PC-3 (cell line): ENCODE results near the gene KCNJ9.

ENCODE experiments used
- CTCF ChIP-seq: fragments of 300-600 bp; sonication (generic); conservative IDR thresholded peaks from 2 replicates; pipeline ENCODE4 v1.5.1; 2017; ENCODE audit warnings: antibody characterized with exemption, low read depth, mild to moderate bottlenecking, low read length
- EZH2 ChIP-seq: fragments of 300-600 bp; sonication (generic); IDR thresholded peaks from one replicate; pipeline ENCODE4 v1.6.1; 2017; ENCODE audit warnings: antibody characterized with exemption, mild to moderate bottlenecking, low read length; ENCODE audit not compliant: unreplicated experiment
- EZH2phosphoT487 ChIP-seq: fragments of 300-600 bp; sonication (generic); IDR thresholded peaks from 2 replicates; pipeline ENCODE4 v1.6.1; 2018; ENCODE audit warnings: mild to moderate bottlenecking, antibody characterized with exemption, low read length, borderline replicate concordance

- TF ChIP-seq CTCF (peak; percentile 85), EZH2phosphoT487 (no peak), EZH2 (no peak)
These were observed 4.5 kb downstream of the KCNJ9 start for GRCh38 chr1:160085686-160086455.
